Large intestine (tissue), 3 donors: ENCODE measurements around the gene KAT6B. TPM values are rescaled to one million over a fixed set of nuclear protein-coding genes. Genes with fewer than 3 reads are reported as not detected.

Experiments used
- DNase-seq, 2 donors: peaks; one replicate each; pipeline versions ENCODE4 v3.0.0 to v3.0.0-alpha.2; 2013
- H3K27ac ChIP-seq: one replicate; pipeline ENCODE4 v1.5.1; 2013; ENCODE audit warnings: low read length
- H3K27me3 ChIP-seq: 2 replicates; pipeline ENCODE4 v1.6.1; 2013; ENCODE audit warnings: low read length; ENCODE audit not compliant: control insufficient read depth, insufficient read depth
- H3K36me3 ChIP-seq: 2 replicates; pipeline ENCODE4 v1.6.1; 2013; ENCODE audit warnings: low read length; ENCODE audit not compliant: control insufficient read depth, insufficient read depth
- H3K4me1 ChIP-seq: one replicate; pipeline ENCODE4 v1.6.1; 2013; ENCODE audit warnings: low read length; ENCODE audit not compliant: control insufficient read depth, insufficient read depth
- H3K4me3 ChIP-seq: one replicate; pipeline ENCODE4 v1.5.1; 2013; ENCODE audit warnings: low read length
- H3K9me3 ChIP-seq: one replicate; pipeline ENCODE4 v1.6.1; 2013; ENCODE audit warnings: mild to moderate bottlenecking, low read depth, low read length, moderate library complexity; ENCODE audit not compliant: control insufficient read depth
- WGBS: methylation state at CpG from one replicate; pipeline ENCODE4 v1.1.5; 2013; ENCODE audit warnings: low lambda C conversion rate; ENCODE audit not compliant: insufficient coverage; 5-methylcytosine and 5-hydroxymethylcytosine counted together
- polyA plus RNA-seq: library from polyadenylated mRNA; unstranded; fragments of 120-200 nt; gene quantifications from one replicate; pipeline ENCODE4 v1.2.1, GENCODE V29; 2013

The KAT6B gene
- polyA plus RNA-seq, 1 donor = 16.4 TPM

DNA sequence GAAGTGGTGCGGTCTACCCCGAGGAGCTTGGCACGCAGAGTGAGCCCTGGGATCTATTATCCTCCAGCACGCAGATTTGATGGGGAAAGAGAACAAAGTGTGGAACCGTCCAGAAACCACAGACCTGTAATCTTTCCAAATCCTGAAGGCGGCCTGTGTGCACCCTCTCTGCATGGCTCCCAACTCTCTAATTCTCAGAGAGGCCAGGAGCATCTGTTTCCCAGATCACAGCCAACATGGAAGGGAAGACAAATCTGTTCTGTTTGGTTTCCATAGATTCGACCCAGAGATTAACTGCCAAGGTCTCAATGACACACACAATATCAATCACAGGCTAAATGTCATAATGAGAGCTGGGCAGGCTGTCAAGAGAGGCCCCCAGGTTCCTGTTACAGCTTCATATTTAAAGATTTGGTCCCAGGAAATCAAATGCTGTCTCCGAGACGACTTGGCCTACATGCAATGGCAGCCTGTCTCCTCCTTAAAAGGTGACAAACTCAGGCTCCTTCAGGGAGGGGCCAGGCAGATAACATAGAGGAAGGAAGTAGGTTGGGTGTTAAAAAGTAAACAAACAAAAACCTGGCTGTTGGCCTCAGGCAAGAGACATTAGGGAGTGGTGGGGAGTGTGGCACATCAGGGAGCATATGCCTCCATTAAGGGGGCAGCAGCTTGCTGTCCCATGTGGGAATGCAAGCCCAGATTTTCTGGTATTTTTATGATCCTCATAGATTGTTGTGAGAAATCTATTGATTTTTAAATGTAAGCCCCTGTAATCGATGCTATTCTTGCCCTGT lies 236.3 kb downstream of the KAT6B start:
- Histone ChIP-seq H3K36me3 (no peaks in the 10 kb centered on the region), H3K27ac (no peak overlapping the region), H3K4me3 (no peak overlapping the region), H3K4me1 (no peaks in the 10 kb centered on the region), H3K9me3 (no peaks in the 10 kb centered on the region), H3K27me3 (no peaks in the 10 kb centered on the region)
- WGBS = 40% methylated on average over 1 of the region's 10 CpGs
- DNase-seq = no peak

DNA sequence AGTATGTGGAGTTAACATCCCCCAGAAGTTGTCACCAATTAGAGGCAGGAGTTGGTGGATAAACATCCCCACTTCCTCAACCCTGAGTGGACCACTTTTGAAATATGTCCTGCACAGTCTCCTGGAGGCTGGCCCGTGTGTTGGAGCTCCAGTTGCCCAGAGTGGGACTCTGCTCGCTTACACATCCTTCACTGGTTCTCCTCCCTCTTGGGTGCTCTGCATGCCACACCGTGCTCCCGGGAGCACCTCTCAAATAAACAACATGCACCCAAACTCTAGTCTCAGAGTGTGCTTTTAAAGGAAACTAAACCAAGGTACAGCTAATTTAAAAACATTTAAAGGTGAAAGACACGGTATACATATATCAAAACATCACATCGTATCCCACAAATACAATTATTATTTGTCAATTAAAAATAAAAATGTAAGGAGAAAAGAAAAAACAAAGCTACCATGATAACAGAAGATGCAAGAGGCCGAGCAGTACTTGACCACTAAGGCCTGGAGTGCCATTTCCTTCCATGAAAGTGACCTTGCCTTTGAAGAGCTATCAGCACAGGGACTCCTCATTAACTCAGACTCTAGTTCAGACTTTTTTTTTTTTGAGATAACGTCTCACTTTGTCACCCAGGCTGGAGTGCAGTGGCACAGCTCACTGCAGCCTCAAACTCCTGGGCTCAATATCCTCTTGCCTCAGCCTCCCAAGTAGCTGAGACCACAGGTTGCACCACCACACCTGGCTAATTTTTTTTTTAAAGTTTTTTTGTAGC lies 237.2 kb downstream of the KAT6B start:
- Histone ChIP-seq H3K36me3 (no peaks in the 10 kb centered on the region), H3K27ac (no peak overlapping the region), H3K4me1 (no peaks in the 10 kb centered on the region), H3K4me3 (no peak overlapping the region), H3K27me3 (no peaks in the 10 kb centered on the region), H3K9me3 (no peaks in the 10 kb centered on the region)
- DNase-seq = no peak
- 100% methylated on average over 2 of the region's 8 CpGs for WGBS

DNA sequence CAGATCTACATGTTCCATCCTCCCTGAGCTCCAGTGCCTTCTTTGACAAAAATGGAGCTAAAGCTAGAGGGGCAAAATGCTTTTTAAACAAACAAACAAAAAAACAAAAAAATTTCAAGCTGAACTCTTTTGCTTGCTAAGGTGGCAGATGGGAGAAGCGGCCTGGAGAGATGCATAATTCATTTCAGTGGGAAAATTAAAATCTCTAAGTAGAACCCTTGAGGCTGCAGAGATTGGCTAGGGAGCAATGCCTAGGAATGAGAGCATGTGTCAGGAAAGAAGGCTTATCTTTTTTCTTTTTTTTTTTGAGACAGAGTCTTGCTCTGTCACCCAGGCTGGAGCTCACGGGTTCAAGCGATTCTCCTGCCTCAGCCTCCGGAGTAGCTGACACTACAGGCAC lies 238.7 kb downstream of the KAT6B start:
- Histone ChIP-seq H3K4me3 (no peak overlapping the region), H3K4me1 (no peaks in the 10 kb centered on the region), H3K36me3 (no peaks in the 10 kb centered on the region), H3K27ac (no peak overlapping the region), H3K9me3 (no peaks in the 10 kb centered on the region), H3K27me3 (no peaks in the 10 kb centered on the region)
- DNase-seq = no peak
- 100% methylated on average over 1 of the region's 4 CpGs for WGBS

DNA sequence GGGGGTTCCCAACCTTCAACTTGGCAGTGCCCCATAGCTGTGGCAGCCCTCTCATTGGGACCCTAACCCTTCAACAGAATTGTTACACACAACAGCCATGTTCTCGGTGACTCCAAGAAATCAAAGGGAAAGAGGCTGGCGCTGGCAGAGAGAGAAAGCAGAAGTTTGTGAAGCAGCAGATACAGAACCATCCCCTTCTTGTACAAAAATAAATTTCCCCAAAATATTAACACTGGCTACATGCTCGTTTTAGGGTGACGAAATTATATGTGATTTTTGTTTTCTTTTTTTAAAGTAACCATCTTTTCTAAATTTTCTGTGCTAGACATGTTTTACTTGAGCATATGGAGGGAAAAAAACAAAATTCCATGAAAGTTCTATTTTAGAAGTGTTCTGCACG lies 239.9 kb downstream of the KAT6B start:
- no peaks in the 10 kb centered on the region for H3K27me3 ChIP-seq
- H3K36me3 ChIP-seq = no peaks in the 10 kb centered on the region
- DNase-seq = no peak
- no peaks in the 10 kb centered on the region for H3K9me3 ChIP-seq
- no peak overlapping the region for H3K4me3 ChIP-seq
- H3K4me1 ChIP-seq = peaks cover 2% of the 10 kb centered on the region
- H3K27ac ChIP-seq = no peak overlapping the region
- 100% methylated on average over 2 of the region's 5 CpGs for WGBS

DNA sequence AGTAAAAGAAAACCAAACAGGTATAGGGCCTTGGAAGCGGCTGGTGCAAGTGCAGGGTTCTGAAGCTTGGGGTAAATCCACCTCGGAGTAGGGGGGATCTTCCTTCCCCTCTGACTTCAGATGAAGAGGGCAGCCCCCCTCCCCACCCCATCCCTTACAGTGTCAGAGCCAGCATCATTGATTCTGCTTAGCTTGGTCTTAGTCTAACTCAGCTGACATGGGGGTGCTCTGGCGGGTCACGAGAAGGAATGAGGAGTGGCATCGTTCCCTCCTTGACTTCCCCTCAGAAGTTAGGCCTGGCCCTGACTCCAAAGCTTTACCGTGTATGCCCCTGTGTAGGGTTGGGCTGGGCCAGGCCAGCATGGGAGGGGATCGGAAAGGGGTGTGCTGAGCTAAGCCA lies 240.9 kb downstream of the KAT6B start:
- peaks cover 2% of the 10 kb centered on the region for H3K4me1 ChIP-seq
- WGBS = no CpG with 5 or more reads among the region's 7 CpGs
- no peaks in the 10 kb centered on the region for H3K9me3 ChIP-seq
- no peak overlapping the region for H3K4me3 ChIP-seq
- no peaks in the 10 kb centered on the region for H3K36me3 ChIP-seq
- no peaks in the 10 kb centered on the region for H3K27me3 ChIP-seq
- no peak overlapping the region for H3K27ac ChIP-seq
- DNase-seq = no peak

DNA sequence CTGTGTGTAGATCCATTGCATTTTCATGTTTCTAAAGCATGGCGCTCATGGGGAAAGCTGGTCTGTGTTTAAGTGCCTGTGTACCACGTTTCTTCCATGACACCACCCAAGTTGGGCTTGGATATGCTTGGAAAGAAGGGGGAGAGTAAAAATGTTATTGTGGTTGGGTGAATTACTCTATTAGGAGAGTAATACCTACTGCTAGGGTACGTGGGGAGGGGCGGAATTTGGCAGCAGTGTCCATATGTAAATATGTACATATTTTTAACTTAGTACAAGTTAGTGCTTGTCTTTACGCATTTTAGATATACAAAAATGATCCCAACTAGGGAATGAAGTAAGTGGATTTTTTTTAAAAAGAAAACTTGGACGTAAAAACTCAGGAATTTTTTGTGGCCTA lies 242.1 kb downstream of the KAT6B start:
- Histone ChIP-seq H3K4me3 (no peak overlapping the region), H3K27me3 (no peaks in the 10 kb centered on the region), H3K9me3 (peaks cover 2% of the 10 kb centered on the region), H3K4me1 (peaks cover 2% of the 10 kb centered on the region), H3K36me3 (no peaks in the 10 kb centered on the region), H3K27ac (no peak overlapping the region)
- peak in 1 of 2 donors; percentile 27 for DNase-seq
- WGBS = 100% methylated on average over 2 of the region's 6 CpGs

DNA sequence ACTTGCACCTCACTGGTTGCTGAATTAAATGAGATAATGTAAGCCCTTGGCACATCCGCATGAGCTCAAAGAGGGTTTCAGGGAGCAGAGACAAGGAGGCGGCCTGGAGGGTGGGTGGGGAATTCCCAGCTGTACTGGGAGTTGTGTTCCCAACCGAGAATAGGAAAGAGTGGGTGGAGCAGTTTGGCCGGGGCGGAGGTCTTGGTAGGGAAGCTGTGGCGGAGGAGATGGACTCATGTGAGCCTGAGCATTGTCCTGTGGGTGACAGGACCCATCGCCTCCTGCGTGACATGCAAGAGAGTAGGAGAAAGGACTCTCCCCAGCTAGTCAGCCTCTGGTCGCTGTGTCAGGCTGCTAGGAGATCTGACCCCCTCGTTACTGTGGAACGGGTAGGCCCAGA lies 244.1 kb downstream of the KAT6B start:
- no peak for DNase-seq
- Histone ChIP-seq H3K36me3 (no peaks in the 10 kb centered on the region), H3K9me3 (peaks cover 2% of the 10 kb centered on the region), H3K4me1 (peaks cover 2% of the 10 kb centered on the region), H3K27ac (peak overlapping the region; percentile 26), H3K27me3 (no peaks in the 10 kb centered on the region), H3K4me3 (no peak overlapping the region)
- WGBS = no CpG with 5 or more reads among the region's 11 CpGs

DNA sequence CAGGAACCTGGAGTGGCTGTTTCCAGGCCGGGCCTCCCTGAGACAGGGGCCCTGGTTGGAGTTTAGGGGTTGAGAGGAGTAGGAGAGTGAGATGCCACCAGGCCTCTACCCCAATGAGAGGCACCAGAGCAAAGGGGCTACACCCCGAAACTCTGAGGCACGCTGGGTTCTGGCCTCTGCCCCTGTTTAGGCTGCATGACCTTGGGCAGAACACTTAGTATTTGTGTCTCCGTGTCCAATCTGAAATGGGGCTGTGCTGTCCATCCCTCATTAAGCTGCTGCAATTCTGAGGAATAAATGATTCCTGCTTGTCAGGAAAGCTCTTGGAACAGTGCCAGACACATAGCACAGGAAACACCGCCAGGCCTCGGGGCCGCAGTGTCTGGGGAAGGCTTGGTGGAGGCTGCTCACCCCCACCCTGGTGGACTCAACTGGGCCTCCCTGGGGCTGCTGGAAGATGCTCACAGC lies 244.6 kb downstream of the KAT6B start:
- no peak overlapping the region for H3K4me3 ChIP-seq
- WGBS = no CpG with 5 or more reads among the region's 7 CpGs
- no peak for DNase-seq
- H3K27me3 ChIP-seq = no peaks in the 10 kb centered on the region
- H3K9me3 ChIP-seq = peaks cover 2% of the 10 kb centered on the region
- H3K27ac ChIP-seq = peak overlapping the region; percentile 26
- H3K4me1 ChIP-seq = peaks cover 2% of the 10 kb centered on the region
- no peaks in the 10 kb centered on the region for H3K36me3 ChIP-seq

DNA sequence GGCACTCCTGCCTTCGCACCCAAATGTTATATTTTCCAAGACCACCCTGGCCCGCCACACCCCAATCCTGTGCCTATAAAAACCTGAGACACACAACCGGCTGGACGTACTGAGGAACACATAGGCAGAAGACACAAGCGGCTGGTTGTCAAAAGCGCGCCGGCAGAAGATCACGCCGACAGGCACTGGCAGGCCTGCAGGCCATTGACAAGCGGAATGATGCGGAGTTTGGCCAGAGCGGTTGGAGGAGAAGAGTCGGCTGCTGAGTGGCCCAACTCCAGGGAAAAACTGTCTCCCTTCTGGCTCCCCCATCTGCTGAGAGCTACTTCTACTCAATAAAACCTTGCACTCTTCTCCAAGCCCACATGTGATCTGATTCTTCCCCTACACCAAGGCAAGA lies 245.4 kb downstream of the KAT6B start:
- Histone ChIP-seq H3K4me3 (no peak overlapping the region), H3K36me3 (no peaks in the 10 kb centered on the region), H3K9me3 (peaks cover 2% of the 10 kb centered on the region), H3K27ac (no peak overlapping the region), H3K4me1 (peaks cover 2% of the 10 kb centered on the region), H3K27me3 (no peaks in the 10 kb centered on the region)
- DNase-seq = no peak
- WGBS = no CpG with 5 or more reads among the region's 14 CpGs

DNA sequence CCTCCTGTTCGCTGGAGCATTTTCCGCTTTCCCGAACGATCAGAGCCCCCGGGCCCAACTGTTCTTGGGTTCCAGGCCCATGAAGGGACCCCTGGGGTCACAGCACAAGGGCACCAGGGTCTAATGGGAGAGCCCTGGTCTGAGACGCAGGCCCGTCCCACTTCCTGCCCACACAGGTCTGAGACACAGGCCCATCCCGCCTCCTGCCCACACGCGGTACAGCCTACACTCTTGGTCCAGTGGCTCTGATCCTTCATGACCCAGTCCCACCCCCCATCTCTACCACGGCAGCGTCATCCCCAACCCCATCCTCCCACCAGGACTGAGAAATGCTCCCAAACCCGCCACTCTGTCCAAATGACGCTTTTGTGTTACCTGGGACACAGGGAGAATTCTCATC lies 246.3 kb downstream of the KAT6B start:
- no peak for DNase-seq
- no peaks in the 10 kb centered on the region for H3K36me3 ChIP-seq
- no peak overlapping the region for H3K4me3 ChIP-seq
- no peaks in the 10 kb centered on the region for H3K27me3 ChIP-seq
- WGBS = no CpG with 5 or more reads among the region's 14 CpGs
- no peak overlapping the region for H3K27ac ChIP-seq
- H3K4me1 ChIP-seq = peaks cover 2% of the 10 kb centered on the region
- H3K9me3 ChIP-seq = peaks cover 2% of the 10 kb centered on the region
